ENCODE results near the gene HLA-DMA. TPM values are rescaled to one million over a fixed set of nuclear protein-coding genes. Genes with fewer than 3 reads are reported as not detected.

Gene HLA-DMA
- total and polyA plus RNA-seq, 9 of the 15 experiments (the other 6 are each of a cell fraction or from before 2014, with no cell fraction given), result 0.13 to 0.83 (median 0.51) TPM

GRCh38 chr6:32969685-32970412, 17.0 kb upstream of the HLA-DMA start (continued):
- TF ChIP-seq CREB3L1 (IDR thresholded peaks at IDR 0.05; ENCODE audit: borderline replicate concordance, low read depth), result peak; percentile 50; the same call in 1 of the 2 replicates
- peak; percentile 20; the same call in 1 of the 2 replicates for TF ChIP-seq MTA2 (IDR thresholded peaks at IDR 0.05; ENCODE audit: low read depth)
- peak; percentile 86; the same call in 1 of the 2 replicates for TF ChIP-seq NBN (IDR thresholded peaks at IDR 0.05; ENCODE audit: low read depth)
- no peak for TF ChIP-seq NR2C2 (CRISPR knock-in tag; IDR thresholded peaks at IDR 0.05)
- no peak for TF ChIP-seq NR2C2 (tag; IDR thresholded peaks at IDR 0.05)
- peak; percentile 37 for TF ChIP-seq FOS (IDR thresholded peaks at IDR 0.05; ENCODE audit: extremely low read depth, insufficient read length)
- TF ChIP-seq REST (IDR thresholded peaks at IDR 0.05; ENCODE audit: borderline replicate concordance), result no peak; the same call in 1 of the 2 replicates
- no peak for TF ChIP-seq REST (CRISPR knock-in tag; IDR thresholded peaks at IDR 0.05; ENCODE audit: low read depth)
- TF ChIP-seq IFI16 (CRISPR knock-in tag; IDR thresholded peaks at IDR 0.05), result no peak
- 0 out of 2 replicates have a peak, but pooled peaks have one; percentile 34 for TF ChIP-seq ARID4B (CRISPR knock-in tag; IDR thresholded peaks at IDR 0.05)
- no peak for TF ChIP-seq SRSF3 (IDR thresholded peaks at IDR 0.05; ENCODE audit: insufficient read depth, low read length)
- no peak for TF ChIP-seq SRSF9 (IDR thresholded peaks at IDR 0.05; ENCODE audit: borderline replicate concordance, low read depth, low read length)
- no peak; the same call in 1 of the 2 replicates for TF ChIP-seq RAD51 (IDR thresholded peaks at IDR 0.05; ENCODE audit: borderline replicate concordance, low read depth)

All from K562 (cell line).